Epidermal melanocyte (primary cell): ENCODE data around the gene FMNL2.
"Not testable (repeated sequence)": the region's sequence is repeated elsewhere in the genome, so short reads cannot be mapped to it uniquely, and the experiment has no call there.

ENCODE experiments used
- DNase-seq: peaks from one replicate; pipeline ENCODE4 v3.0.0; 2011; ENCODE audit warnings: low spot score; ENCODE audit not compliant: insufficient read length

FMNL2 gene

GRCh38 chr2:152375174-152375573, 40.2 kb downstream of the FMNL2 start:
- no peak for DNase-seq

GRCh38 chr2:152376385-152376784, 41.4 kb downstream of the FMNL2 start:
- no peak for DNase-seq

- DNase-seq, result no peak
These were observed 42.0 kb downstream of the FMNL2 start for GRCh38 chr2:152376968-152377367.

- DNase-seq, result no peak
These were observed 44.1 kb downstream of the FMNL2 start for GRCh38 chr2:152379089-152379488.

GRCh38 chr2:152380261-152381055, 45.5 kb downstream of the FMNL2 start:
- no peak for DNase-seq

- DNase-seq, result no peak
These were observed 48.7 kb downstream of the FMNL2 start for GRCh38 chr2:152383702-152384101.

- no peak for DNase-seq
These were observed 50.0 kb downstream of the FMNL2 start for GRCh38 chr2:152384992-152385391.

- DNase-seq, result no peak
These were observed 50.7 kb downstream of the FMNL2 start for GRCh38 chr2:152385650-152386049.

GRCh38 chr2:152386266-152386665, 51.3 kb downstream of the FMNL2 start:
- no peak for DNase-seq

GRCh38 chr2:152387041-152387440, 52.1 kb downstream of the FMNL2 start:
- no peak for DNase-seq

- not testable (repeated sequence) for DNase-seq
These were observed 53.3 kb downstream of the FMNL2 start for GRCh38 chr2:152388269-152388668.

- DNase-seq, result no peak
These were observed 54.5 kb downstream of the FMNL2 start for GRCh38 chr2:152389483-152389882.

- no peak for DNase-seq
These were observed 55.9 kb downstream of the FMNL2 start for GRCh38 chr2:152390837-152391236.

GRCh38 chr2:152391318-152391717, 56.3 kb downstream of the FMNL2 start:
- no peak for DNase-seq

GRCh38 chr2:152393377-152393776, 58.4 kb downstream of the FMNL2 start:
- DNase-seq, result no peak

GRCh38 chr2:152394326-152394725, 59.4 kb downstream of the FMNL2 start:
- DNase-seq, result no peak

GRCh38 chr2:152395103-152395502, 60.1 kb downstream of the FMNL2 start:
- no peak for DNase-seq

GRCh38 chr2:152395572-152395971, 60.6 kb downstream of the FMNL2 start:
- DNase-seq, result no peak

- no peak for DNase-seq
These were observed 61.1 kb downstream of the FMNL2 start for GRCh38 chr2:152396051-152396511.

- DNase-seq, result no peak
These were observed 61.8 kb downstream of the FMNL2 start for GRCh38 chr2:152396763-152397162.

- no peak for DNase-seq
These were observed 64.0 kb downstream of the FMNL2 start for GRCh38 chr2:152399003-152399402.

- no peak for DNase-seq
These were observed 65.7 kb downstream of the FMNL2 start for GRCh38 chr2:152400607-152401214.
